Measurements from ENCODE around the gene PDE3A.

PDE3A gene

GRCh38 chr12:20701106-20701505, 332.8 kb downstream of the PDE3A start:
- no peak for DNase-seq (ENCODE audit: low read depth in 2 of 2)

GRCh38 chr12:20704860-20705259, 336.5 kb downstream of the PDE3A start:
- no peak for DNase-seq (ENCODE audit: low read depth in 2 of 2)

GRCh38 chr12:20711846-20712245, 343.5 kb downstream of the PDE3A start:
- DNase-seq (ENCODE audit: low read depth in 2 of 2), result no peak

DNA sequence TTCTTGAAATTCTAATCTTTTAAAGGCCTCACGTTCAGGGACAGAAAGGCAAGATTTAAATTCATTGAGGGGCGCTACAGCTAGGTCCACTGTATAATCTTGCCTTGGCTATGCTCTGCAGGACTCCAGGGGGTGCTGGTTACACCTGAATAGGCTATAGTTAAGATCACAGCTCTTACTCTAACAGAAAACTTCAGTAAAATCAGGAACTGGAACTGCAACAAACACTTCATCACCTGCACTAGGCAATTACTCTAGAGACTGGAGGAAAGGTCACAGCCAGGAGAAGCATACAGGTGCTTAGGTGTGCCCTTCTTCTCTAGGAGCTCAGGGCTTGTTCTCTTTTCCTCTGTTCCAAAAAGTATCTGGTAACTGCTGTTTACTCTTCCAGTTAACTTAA, 347.7 kb downstream of the PDE3A start:
- no peak for DNase-seq (ENCODE audit: low read depth in 2 of 2)

GRCh38 chr12:20716985-20717384, 348.6 kb downstream of the PDE3A start:
- no peak for DNase-seq (ENCODE audit: low read depth in 2 of 2)

DNA sequence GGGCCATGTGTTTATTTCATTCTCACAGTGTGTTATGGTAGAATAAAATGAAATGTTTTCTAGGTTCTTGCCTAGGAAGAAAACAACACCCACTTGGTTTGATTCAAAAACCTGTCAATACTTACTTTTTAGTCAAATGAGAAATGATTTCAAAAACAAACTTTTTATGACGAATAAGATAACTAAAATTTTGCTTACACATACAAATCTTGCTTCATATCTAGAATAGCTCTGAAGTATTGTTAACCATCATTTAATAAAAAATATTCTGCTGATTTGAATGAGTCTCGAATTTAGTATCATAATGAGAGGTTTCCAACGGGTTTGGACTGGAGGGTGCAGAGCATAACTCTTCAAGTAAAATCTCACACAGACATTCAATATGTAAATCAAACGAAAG, 350.0 kb downstream of the PDE3A start:
- no peak for DNase-seq (ENCODE audit: low read depth in 2 of 2)

GRCh38 chr12:20722142-20722541, 353.8 kb downstream of the PDE3A start:
- no peak for DNase-seq (ENCODE audit: low read depth in 2 of 2)

- DNase-seq (ENCODE audit: low read depth in 2 of 2), result no peak
Observed at GRCh38 chr12:20731274-20731673, 362.9 kb downstream of the PDE3A start.

All from stimulated activated CD8-positive, alpha-beta memory T cell treated with anti-CD3 and anti-CD28 coated beads, Interleukin-2, amount 100 ng/mL, for 1 hour (primary cell).